Kidney (tissue), 14 donors: ENCODE measurements around the gene PSPH. TPM values are rescaled to one million over a fixed set of nuclear protein-coding genes. Genes with fewer than 3 reads are reported as not detected.
"Not testable (repeated sequence)": the region's sequence is repeated elsewhere in the genome, so short reads cannot be mapped to it uniquely, and the experiment has no call there.

Source experiments
- DNase-seq, 5 donors: peaks; one replicate each; pipeline ENCODE4 v3.0.0-alpha.2; 2013 to 2020
- FAIRE-seq: peaks from 2 replicates; lab custom pipeline; 2012; peaks lifted over from hg19 to GRCh38; lab: Jason Lieb, UNC
- H3K27ac ChIP-seq, 2 donors: one replicate each; pipeline ENCODE4 v1.7.0; 2013; ENCODE audit warnings: low read depth in 2 of 2, low read length in 2 of 2, inconsistent platforms in 1 of 2
- H3K27me3 ChIP-seq: one replicate; pipeline ENCODE4 v1.7.1; 2013; ENCODE audit warnings: low read length, inconsistent platforms; ENCODE audit not compliant: control insufficient read depth, insufficient read depth
- H3K36me3 ChIP-seq, 3 donors: one replicate each; pipeline versions ENCODE4 v1.7.0 to v1.7.1; 2013; ENCODE audit warnings: low read length in 3 of 3, control low read depth in 1 of 3, inconsistent platforms in 1 of 3; ENCODE audit not compliant: insufficient read depth in 3 of 3, control insufficient read depth in 2 of 3
- H3K4me1 ChIP-seq, 3 donors: one replicate each; pipeline versions ENCODE4 v1.7.0 to v1.7.1; 2013; ENCODE audit warnings: low read length in 3 of 3, inconsistent platforms in 1 of 3, low read depth in 1 of 3; ENCODE audit not compliant: control insufficient read depth in 2 of 3, insufficient read depth in 2 of 3
- H3K4me3 ChIP-seq, 3 donors: one replicate each; pipeline versions ENCODE4 v1.7.0 to v1.8.1; 2013; ENCODE audit warnings: low read length in 3 of 3, control low read depth in 1 of 3, inconsistent platforms in 1 of 3
- H3K9ac ChIP-seq, 3 donors: one replicate each; pipeline versions ENCODE4 v1.7.0 to v1.7.1; 2013; ENCODE audit warnings: low read length in 3 of 3, control low read depth in 1 of 3, inconsistent platforms in 1 of 3
- H3K9me3 ChIP-seq, 3 donors: one replicate each; pipeline versions ENCODE4 v1.7.0 to v1.7.1; 2013; ENCODE audit warnings: low read length in 3 of 3, control low read depth in 1 of 3, inconsistent platforms in 1 of 3; ENCODE audit not compliant: control insufficient read depth in 2 of 3, insufficient read depth in 1 of 3
- intact Hi-C: fragments of 100-400 bp; cut with DNase I; formaldehyde crosslinking; loops from one replicate; pipeline ENCODE4 v1.11.1; 2022
- polyA plus RNA-seq: library from polyadenylated mRNA; stranded (reverse); fragments of 350-450 nt; fragmentation: Illumina TruSeq; extraction: RNeasy Lipid Tissue Mini Kit (QIAGEN cat#74804); gene quantifications from one replicate; pipeline ENCODE4 v1.2.3, GENCODE V29; 2014; ENCODE audit warnings: low read depth, low replicate concordance; ENCODE audit not compliant: insufficient read depth
- total RNA-seq: library from RNA; stranded (reverse); fragmentation: NEBNext Ultra II Directional; extraction: Animal tissue kit (Norgen Biotek cat#: 25700); gene quantifications from one replicate; pipeline ENCODE4 v1.2.1, GENCODE V29; 2021
- TF ChIP-seq, protein P1 (sequence below): IDR thresholded peaks from 3 replicates; pipeline ENCODE4 v1.5.1; 2012; ENCODE audit warnings: mild to moderate bottlenecking, moderate library complexity, borderline replicate concordance; ENCODE audit not compliant: insufficient read depth; ENCODE audit errors: extremely low read depth
- donor health status: control.
- donor health status: control.
- donor health status: control.
- donor health status: control.
- donor health status: control.
- donor health status: DM: yes; HTN: yes; CAD: no.
- donor health status: Normal renal cell carcinoma (clear cell type).

The PSPH gene
- total and polyA plus RNA-seq, 2 donors from 2014 or later = 9.0 to 17.8 TPM

GRCh38 chr7:56081626-56082340 is 30.5 kb upstream of the PSPH start:
- Histone ChIP-seq H3K27ac (no peak overlapping the region), H3K9me3 (no peaks in the 10 kb centered on the region), H3K4me3 (no peak overlapping the region), H3K27me3 (no peaks in the 10 kb centered on the region), H3K36me3 (peaks cover 0 to 3% (median 2%) of the 10 kb centered on the region in 3 donors), H3K4me1 (peaks cover 0 to 10% (median 8%) of the 10 kb centered on the region in 3 donors), H3K9ac (no peak overlapping the region)
- DNase-seq (peak in 1 of 5 donors; percentile 73), FAIRE-seq (no peak)
- TF ChIP-seq, protein P1, sequence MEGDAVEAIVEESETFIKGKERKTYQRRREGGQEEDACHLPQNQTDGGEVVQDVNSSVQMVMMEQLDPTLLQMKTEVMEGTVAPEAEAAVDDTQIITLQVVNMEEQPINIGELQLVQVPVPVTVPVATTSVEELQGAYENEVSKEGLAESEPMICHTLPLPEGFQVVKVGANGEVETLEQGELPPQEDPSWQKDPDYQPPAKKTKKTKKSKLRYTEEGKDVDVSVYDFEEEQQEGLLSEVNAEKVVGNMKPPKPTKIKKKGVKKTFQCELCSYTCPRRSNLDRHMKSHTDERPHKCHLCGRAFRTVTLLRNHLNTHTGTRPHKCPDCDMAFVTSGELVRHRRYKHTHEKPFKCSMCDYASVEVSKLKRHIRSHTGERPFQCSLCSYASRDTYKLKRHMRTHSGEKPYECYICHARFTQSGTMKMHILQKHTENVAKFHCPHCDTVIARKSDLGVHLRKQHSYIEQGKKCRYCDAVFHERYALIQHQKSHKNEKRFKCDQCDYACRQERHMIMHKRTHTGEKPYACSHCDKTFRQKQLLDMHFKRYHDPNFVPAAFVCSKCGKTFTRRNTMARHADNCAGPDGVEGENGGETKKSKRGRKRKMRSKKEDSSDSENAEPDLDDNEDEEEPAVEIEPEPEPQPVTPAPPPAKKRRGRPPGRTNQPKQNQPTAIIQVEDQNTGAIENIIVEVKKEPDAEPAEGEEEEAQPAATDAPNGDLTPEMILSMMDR = no peak
- intact Hi-C loops = no loop called here

- intact Hi-C loops, H3K4me3 ChIP-seq, DNase-seq, H3K27ac ChIP-seq, H3K27me3 ChIP-seq, FAIRE-seq, H3K9ac ChIP-seq, H3K4me1 ChIP-seq, H3K9me3 ChIP-seq, H3K36me3 ChIP-seq: not testable (repeated sequence)
Observed at GRCh38 chr7:56080726-56081435, 29.6 kb upstream of the PSPH start.

DNA sequence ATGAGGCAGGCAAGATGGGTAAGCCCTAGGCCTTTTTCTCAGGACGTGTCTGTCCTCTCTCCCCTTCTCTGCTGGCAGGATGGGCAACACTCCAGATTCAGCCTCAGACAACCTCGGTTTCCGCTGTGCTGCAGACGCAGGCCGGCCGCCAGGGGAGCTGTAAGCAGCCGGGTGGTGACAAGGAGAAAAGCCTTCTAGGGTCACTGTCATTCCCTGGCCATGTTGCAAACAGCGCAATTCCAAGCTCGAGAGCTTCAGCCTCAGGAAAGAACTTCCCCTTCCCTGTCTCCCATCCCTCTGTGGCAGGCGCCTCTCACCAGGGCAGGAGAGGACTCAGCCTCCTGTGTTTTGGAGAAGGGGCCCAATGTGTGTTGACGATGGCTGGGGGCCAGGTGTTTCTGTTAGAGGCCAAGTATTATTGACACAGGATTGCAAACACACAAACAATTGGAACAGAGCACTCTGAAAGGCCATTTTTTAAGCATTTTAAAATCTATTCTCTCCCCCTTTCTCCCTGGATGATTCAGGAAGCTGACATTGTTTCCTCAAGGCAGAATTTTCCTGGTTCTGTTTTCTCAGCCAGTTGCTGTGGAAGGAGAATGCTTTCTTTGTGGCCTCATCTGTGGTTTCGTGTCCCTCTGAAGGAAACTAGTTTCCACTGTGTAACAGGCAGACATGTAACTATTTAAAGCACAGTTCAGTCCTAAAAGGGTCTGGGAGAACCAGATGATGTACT is 28.4 kb upstream of the PSPH start:
- TF ChIP-seq, protein P1 = peak; percentile 34
- Histone ChIP-seq H3K27ac (no peak overlapping the region), H3K9ac (peak overlapping the region in 1 of 3 donors; percentile 12), H3K36me3 (peaks cover 0 to 3% (median 2%) of the 10 kb centered on the region in 3 donors), H3K4me3 (no peak overlapping the region), H3K4me1 (peaks cover 0 to 10% (median 8%) of the 10 kb centered on the region in 3 donors), H3K27me3 (no peaks in the 10 kb centered on the region), H3K9me3 (no peaks in the 10 kb centered on the region)
- intact Hi-C loops = no loop called here
- FAIRE-seq (no peak), DNase-seq (peak in 2 of 5 donors; percentile 47 to 94)

- Histone ChIP-seq H3K27me3 (no peaks in the 10 kb centered on the region), H3K36me3 (peaks cover 0 to 3% (median 2%) of the 10 kb centered on the region in 3 donors), H3K27ac (no peak overlapping the region), H3K4me1 (peaks cover 0 to 6% (median 4%) of the 10 kb centered on the region in 3 donors), H3K9ac (no peak overlapping the region), H3K4me3 (no peak overlapping the region), H3K9me3 (no peaks in the 10 kb centered on the region)
- no peak for FAIRE-seq
- peak in 1 of 5 donors; percentile 67 for DNase-seq
- TF ChIP-seq, protein P1 = no peak
- intact Hi-C loops = no loop called here
Observed at GRCh38 chr7:56078196-56078595, 27.0 kb upstream of the PSPH start.
